Hepatocyte (in vitro differentiated cells): ENCODE data around the gene MGLL. TPM values are rescaled to one million over a fixed set of nuclear protein-coding genes. Genes with fewer than 3 reads are reported as not detected.

Experiments
- DNase-seq: peaks from one replicate; pipeline ENCODE4 v3.0.0-alpha.2; 2016; ENCODE audit warnings: low spot score
- H2AFZ ChIP-seq: fragments of 200-600 bp; sonication (generic); 2 replicates; pipeline ENCODE4 v1.6.0; 2016; ENCODE audit warnings: antibody characterized with exemption, mild to moderate bottlenecking
- H3K27ac ChIP-seq: fragments of 200-600 bp; sonication (generic); 2 replicates; pipeline ENCODE4 v1.5.1; 2016; ENCODE audit warnings: mild to moderate bottlenecking
- H3K27me3 ChIP-seq: fragments of 200-600 bp; sonication (generic); 2 replicates; pipeline ENCODE4 v1.6.1; 2016
- H3K36me3 ChIP-seq: fragments of 200-600 bp; sonication (generic); replicated peaks from 2 replicates; pipeline ENCODE4 v1.5.1; 2016; ENCODE audit warnings: low read depth; ENCODE audit not compliant: insufficient read depth
- H3K4me1 ChIP-seq: fragments of 200-600 bp; sonication (generic); 2 replicates; pipeline ENCODE4 v1.5.1; 2016; ENCODE audit warnings: mild to moderate bottlenecking, moderate library complexity; ENCODE audit not compliant: insufficient read depth
- H3K4me2 ChIP-seq: fragments of 200-600 bp; sonication (generic); 2 replicates; pipeline ENCODE4 v1.6.0; 2016
- H3K4me3 ChIP-seq: fragments of 200-600 bp; sonication (generic); 2 replicates; pipeline ENCODE4 v1.5.1; 2016; ENCODE audit warnings: mild to moderate bottlenecking
- H3K79me2 ChIP-seq: fragments of 200-600 bp; sonication (generic); 2 replicates; pipeline ENCODE4 v1.6.0; 2017; ENCODE audit warnings: mild to moderate bottlenecking
- H3K9me2 ChIP-seq: fragments of 200-600 bp; sonication (generic); replicated peaks from 2 replicates; pipeline ENCODE4 v1.6.0; 2017; ENCODE audit warnings: mild to moderate bottlenecking; ENCODE audit not compliant: insufficient read depth
- H3K9me3 ChIP-seq: fragments of 200-600 bp; sonication (generic); 2 replicates; pipeline ENCODE4 v1.5.1; 2016; ENCODE audit warnings: low read depth, mild to moderate bottlenecking
- H4K20me1 ChIP-seq: fragments of 200-600 bp; sonication (generic); 2 replicates; pipeline ENCODE4 v1.6.0; 2016; ENCODE audit warnings: mild to moderate bottlenecking; ENCODE audit not compliant: insufficient read depth, poor library complexity, severe bottlenecking
- CTCF ChIP-seq: fragments of 200-600 bp; sonication (generic); IDR thresholded peaks from 2 replicates; pipeline ENCODE4 v1.5.1; 2016; ENCODE audit warnings: antibody characterized with exemption, mild to moderate bottlenecking; ENCODE audit not compliant: poor library complexity
- EZH2 ChIP-seq: fragments of 200-600 bp; sonication (generic); IDR thresholded peaks from 2 replicates; pipeline ENCODE4 v1.6.1; 2016; ENCODE audit warnings: antibody characterized with exemption, mild to moderate bottlenecking, borderline replicate concordance
- EZH2phosphoT487 ChIP-seq: fragments of 200-600 bp; sonication (generic); IDR thresholded peaks from one replicate; pipeline ENCODE4 v1.6.1; 2018; ENCODE audit warnings: antibody characterized with exemption, mild to moderate bottlenecking, low read depth, moderate library complexity; ENCODE audit not compliant: unreplicated experiment, severe bottlenecking
- WGBS: methylation state at CpG from one replicate; pipeline ENCODE4 v1.1.6; 2016; ENCODE audit warnings: low lambda C conversion rate; ENCODE audit errors: missing lambda C conversion rate; 5-methylcytosine and 5-hydroxymethylcytosine counted together
- polyA plus RNA-seq: library from polyadenylated mRNA; unstranded; fragments of >200 nt; fragmentation: Nextera tagmentation; extraction: Ambion mirVana; gene quantifications from 2 replicates; pipeline ENCODE4 v1.2.1, GENCODE V29; 2016
- total RNA-seq: library from RNA; depleted of rRNA; stranded (reverse); fragments of >200 nt; gene quantifications from 2 replicates; pipeline ENCODE4 v1.2.3, GENCODE V29; 2014

The MGLL gene
- total and polyA plus RNA-seq, 2 experiments from 2014 or later = 7.3 to 21.4 TPM

GRCh38 chr3:127819086-127819485 is 3.2 kb downstream of the MGLL start:
- DNase-seq = no peak
- Histone ChIP-seq H3K4me3 (no peak overlapping the region), H3K27ac (no peak overlapping the region), H3K79me2 (no peaks in the 10 kb centered on the region), H3K4me2 (no peak overlapping the region), H2AFZ (no peak overlapping the region), H3K27me3 (peaks cover 4% of the 10 kb centered on the region), H3K9me2 (no peaks in the 10 kb centered on the region), H4K20me1 (no peaks in the 10 kb centered on the region), H3K4me1 (peaks cover 55% of the 10 kb centered on the region), H3K36me3 (no peaks in the 10 kb centered on the region), H3K9me3 (no peaks in the 10 kb centered on the region)
- no peak for TF ChIP-seq CTCF
- TF ChIP-seq EZH2 = no peak
- TF ChIP-seq EZH2phosphoT487 = no peak
- WGBS = 80% methylated on average over 9 of the region's 9 CpGs

- H4K20me1 ChIP-seq = no peaks in the 10 kb centered on the region
- H3K4me1 ChIP-seq = peaks cover 55% of the 10 kb centered on the region
- no peak overlapping the region for H2AFZ ChIP-seq
- peak; percentile 70 for DNase-seq
- no peak overlapping the region for H3K4me3 ChIP-seq
- WGBS = 66% methylated on average over 5 of the region's 5 CpGs
- H3K36me3 ChIP-seq = no peaks in the 10 kb centered on the region
- H3K27me3 ChIP-seq = no peaks in the 10 kb centered on the region
- H3K9me2 ChIP-seq = no peaks in the 10 kb centered on the region
- H3K27ac ChIP-seq = peak overlapping the region; percentile 89
- H3K4me2 ChIP-seq = no peak overlapping the region
- TF ChIP-seq EZH2phosphoT487 (no peak), CTCF (no peak), EZH2 (no peak)
- no peaks in the 10 kb centered on the region for H3K9me3 ChIP-seq
- H3K79me2 ChIP-seq = no peaks in the 10 kb centered on the region
Measured at GRCh38 chr3:127817406-127817841, 4.9 kb downstream of the MGLL start.

- Histone ChIP-seq H3K4me1 (peaks cover 55% of the 10 kb centered on the region), H3K4me3 (no peak overlapping the region), H3K9me2 (no peaks in the 10 kb centered on the region), H4K20me1 (no peaks in the 10 kb centered on the region), H3K79me2 (no peaks in the 10 kb centered on the region), H2AFZ (no peak overlapping the region), H3K36me3 (no peaks in the 10 kb centered on the region), H3K4me2 (peak overlapping the region; percentile 24), H3K27ac (peak overlapping the region; percentile 89), H3K27me3 (no peaks in the 10 kb centered on the region), H3K9me3 (no peaks in the 10 kb centered on the region)
- DNase-seq = no peak
- 85% methylated on average over 11 of the region's 11 CpGs for WGBS
- TF ChIP-seq EZH2phosphoT487 = no peak
- no peak for TF ChIP-seq EZH2
- TF ChIP-seq CTCF = no peak
Measured at GRCh38 chr3:127816783-127817405, 5.4 kb downstream of the MGLL start.
